Keratinocyte (primary cell): ENCODE data around the gene TNIK. TPM values are rescaled to one million over a fixed set of nuclear protein-coding genes. Genes with fewer than 3 reads are reported as not detected.

Experiments
- DNase-seq: peaks from one replicate; pipeline ENCODE4 v3.0.0-alpha.2; 2011; ENCODE audit warnings: low read depth, missing footprints, low spot score
- FAIRE-seq: peaks from 2 replicates; lab custom pipeline; 2011; peaks lifted over from hg19 to GRCh38; lab: Jason Lieb, UNC
- H2AFZ ChIP-seq: 2 replicates; pipeline ENCODE4 v1.6.0; 2012; ENCODE audit warnings: low read length, control low read depth, inconsistent platforms; ENCODE audit not compliant: control insufficient read depth
- H3K27ac ChIP-seq: 2 replicates; pipeline ENCODE4 v1.5.1; 2011; ENCODE audit warnings: low read length; ENCODE audit not compliant: control insufficient read depth, insufficient read depth
- H3K27me3 ChIP-seq: 3 replicates; pipeline ENCODE4 v1.6.0; 2011; ENCODE audit warnings: low read length; ENCODE audit not compliant: control insufficient read depth, insufficient read depth; ENCODE audit errors: extremely low read depth
- H3K36me3 ChIP-seq, 2 experiments: 2 replicates in 1 of 2; 3 replicates in 1 of 2; pipeline ENCODE4 v1.5.1; 2011; ENCODE audit warnings: low read length in 2 of 2, mild to moderate bottlenecking in 1 of 2; ENCODE audit not compliant: control insufficient read depth in 2 of 2, insufficient read depth in 2 of 2; ENCODE audit errors: extremely low read depth in 1 of 2
- H3K4me1 ChIP-seq: 3 replicates; pipeline ENCODE4 v1.5.1; 2011; ENCODE audit warnings: low read length; ENCODE audit not compliant: control insufficient read depth, insufficient read depth; ENCODE audit errors: extremely low read depth
- H3K4me2 ChIP-seq: 3 replicates; pipeline ENCODE4 v1.6.0; 2011; ENCODE audit warnings: low read depth, low read length; ENCODE audit not compliant: control insufficient read depth, insufficient read depth; ENCODE audit errors: extremely low read depth
- H3K4me3 ChIP-seq, 3 experiments: fragments of 200-600 bp in 1 of 3; sonication (generic) in 1 of 3; 2 replicates in 2 of 3; 3 replicates in 1 of 3; pipeline ENCODE4 v1.5.1; 2011 to 2016; ENCODE audit warnings: low read length in 3 of 3, mild to moderate bottlenecking in 3 of 3, control low read depth in 2 of 3, inconsistent platforms in 1 of 3, low read depth in 1 of 3, mixed read lengths in 1 of 3, mixed run types in 1 of 3, moderate library complexity in 1 of 3; ENCODE audit not compliant: control insufficient read depth in 2 of 3, insufficient read depth in 2 of 3; ENCODE audit errors: extremely low read depth in 1 of 3
- H3K79me2 ChIP-seq: 2 replicates; pipeline ENCODE4 v1.6.0; 2012; ENCODE audit warnings: low read length; ENCODE audit not compliant: control insufficient read depth, insufficient read depth
- H3K9ac ChIP-seq: 3 replicates; pipeline ENCODE4 v1.6.0; 2011; ENCODE audit warnings: low read length; ENCODE audit not compliant: control insufficient read depth, insufficient read depth; ENCODE audit errors: extremely low read depth
- H3K9me1 ChIP-seq: 3 replicates; pipeline ENCODE4 v1.6.0; 2011; ENCODE audit warnings: low read length; ENCODE audit not compliant: control insufficient read depth, insufficient read depth; ENCODE audit errors: extremely low read depth
- H3K9me3 ChIP-seq: 2 replicates; pipeline ENCODE4 v1.5.1; 2012; ENCODE audit warnings: low read depth, low read length; ENCODE audit not compliant: control insufficient read depth
- H4K20me1 ChIP-seq: 3 replicates; pipeline ENCODE4 v1.6.0; 2011; ENCODE audit warnings: low read length; ENCODE audit not compliant: control insufficient read depth, insufficient read depth; ENCODE audit errors: extremely low read depth
- CTCF ChIP-seq, 3 experiments: IDR thresholded peaks in 1 of 3; conservative IDR thresholded peaks in 1 of 3; optimal IDR thresholded peaks in 1 of 3; 2 replicates in 2 of 3; 3 replicates in 1 of 3; pipeline versions ENCODE3 to v1.5.1; 2011; ENCODE audit warnings: low read length in 3 of 3, mild to moderate bottlenecking in 3 of 3, moderate library complexity in 2 of 3, control low read depth in 1 of 3, inconsistent platforms in 1 of 3; ENCODE audit not compliant: insufficient read depth in 2 of 3; ENCODE audit errors: extremely low read depth in 1 of 3
- EZH2 ChIP-seq: IDR thresholded peaks from one replicate; pipeline ENCODE4 v1.6.1; 2012; ENCODE audit warnings: inconsistent platforms, mild to moderate bottlenecking, low read length, moderate library complexity
- dilution Hi-C: fragments of 300-500 bp; cut with MboI; formaldehyde crosslinking; loops from one replicate; pipeline ENCODE4 v1.7.0; 2020; ENCODE audit warnings: low sequenced_read_pairs; ENCODE audit not compliant: extremely low pct_ligation_motif_present
- polyA plus RNA-seq, 5 experiments: library from polyadenylated mRNA; depleted of rRNA in 3 of 5; stranded (reverse) in 3 of 5; stranded (forward) in 1 of 5; unstranded in 1 of 5; fragments of >200 nt; gene quantifications; 1 replicate in 1 of 5; 2 replicates in 3 of 5; 3 replicates in 1 of 5; pipeline versions ENCODE4 v1.2.1 to v1.2.3, GENCODE V29; 2011 to 2012; ENCODE audit warnings: missing spikeins in 2 of 5, low read depth in 1 of 5, low replicate concordance in 1 of 5

TNIK gene
- polyA plus RNA-seq, 1 donor (not counting 4 experiments of a cell fraction or from before 2014, with no cell fraction given) = 4.4 TPM

DNA sequence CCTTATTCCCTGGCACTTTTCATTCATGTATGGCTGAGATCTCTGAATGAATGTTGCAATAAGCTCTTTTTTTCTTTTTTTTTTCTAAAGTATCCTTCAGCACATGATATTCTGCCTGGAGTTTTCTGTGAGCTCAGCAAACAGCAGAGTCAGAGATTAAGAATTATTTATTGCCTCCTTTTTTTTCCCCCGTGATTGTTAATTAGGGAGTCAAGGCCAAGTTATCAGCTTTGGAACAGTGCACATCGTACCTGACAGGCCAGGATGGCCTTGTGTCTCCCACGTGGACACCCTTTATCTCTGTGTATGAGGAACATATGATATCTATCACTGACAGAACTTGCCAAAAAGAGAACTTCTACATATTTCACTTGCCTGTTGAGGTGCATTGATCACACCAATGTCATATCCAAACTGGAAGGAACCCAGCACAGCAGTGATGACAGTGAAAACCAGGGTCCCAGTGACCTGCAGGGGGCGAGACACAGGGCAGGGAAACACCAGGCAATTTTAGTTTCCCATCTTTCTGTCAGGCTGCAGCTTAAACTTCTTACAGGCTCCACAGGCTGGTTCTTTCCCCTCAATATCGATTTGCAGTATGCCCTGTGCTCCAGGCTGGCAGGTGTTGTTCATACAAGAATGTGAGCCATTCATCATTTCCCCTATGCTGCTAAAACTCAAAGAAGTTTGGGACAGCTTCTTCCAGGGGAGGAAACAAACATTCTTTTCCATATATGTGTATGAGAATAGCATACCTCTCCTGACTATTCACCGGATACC is 441.9 kb downstream of the TNIK start:
- TF ChIP-seq CTCF (optimal IDR thresholded peaks at IDR 0.05 in 1 of 3, IDR thresholded peaks at IDR 0.05 in 1 of 3, conservative IDR thresholded peaks at IDR 0.05 in 1 of 3; ENCODE audit: extremely low read depth in 1 of 3, insufficient read depth in 2 of 3, low read length in 3 of 3) = peak; percentile 37 to 51 (median 46)
- TF ChIP-seq EZH2 = no peak
- Histone ChIP-seq H4K20me1 (no peaks in the 10 kb centered on the region), H3K79me2 (no peaks in the 10 kb centered on the region), H3K4me2 (no peak overlapping the region), H3K9me3 (no peaks in the 10 kb centered on the region), H3K9me1 (no peaks in the 10 kb centered on the region), H3K27me3 (no peaks in the 10 kb centered on the region), H3K4me1 (no peaks in the 10 kb centered on the region), H3K9ac (no peak overlapping the region), H3K4me3 (no peak overlapping the region), H2AFZ (no peak overlapping the region), H3K27ac (no peak overlapping the region), H3K36me3 (no peaks in the 10 kb centered on the region)
- dilution Hi-C loops = no loop called here
- FAIRE-seq (no peak), DNase-seq (no peak)

DNA sequence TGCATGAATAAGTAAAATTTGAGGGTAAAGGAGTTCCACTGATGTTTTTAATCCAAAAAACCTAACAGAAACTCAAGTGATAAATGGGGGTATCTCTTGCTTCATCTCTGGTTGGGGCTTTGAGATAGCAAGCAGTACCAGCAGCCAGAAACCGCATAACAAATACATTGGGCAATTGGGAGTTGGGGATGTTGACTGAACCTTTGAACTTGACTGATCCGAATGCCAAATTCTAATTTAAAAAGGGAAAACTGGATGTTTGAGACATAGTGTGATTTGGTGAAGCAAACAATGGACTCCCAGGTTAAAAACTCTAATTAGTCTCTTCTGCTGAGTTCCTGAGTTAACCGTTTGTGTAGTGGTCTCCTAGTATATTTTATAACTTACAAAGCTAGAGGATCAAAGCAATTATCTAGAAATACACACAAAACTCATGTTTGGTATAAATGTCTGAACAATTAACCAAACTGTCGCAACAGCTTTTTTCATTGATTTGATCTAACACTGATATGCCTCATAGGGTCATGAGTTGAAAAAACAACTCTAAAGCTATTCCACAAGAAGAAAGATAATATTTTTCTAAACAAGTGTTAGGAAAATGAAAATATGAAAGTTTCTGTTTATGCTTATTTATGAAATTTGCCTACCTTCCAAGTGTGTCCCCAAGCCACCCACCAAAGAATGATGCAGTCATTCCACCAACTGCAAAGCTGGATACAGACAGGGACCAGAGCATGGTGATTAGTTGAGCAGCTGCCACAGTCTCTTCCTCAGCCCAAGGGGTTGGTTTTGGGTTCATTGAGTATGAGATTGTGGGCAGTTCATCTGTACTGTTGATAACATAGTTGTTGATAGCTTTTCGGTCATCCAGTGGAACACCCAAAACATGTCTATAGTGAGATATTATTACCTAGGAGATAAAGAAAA is 446.1 kb downstream of the TNIK start:
- Histone ChIP-seq H3K9ac (no peak overlapping the region), H3K4me1 (no peaks in the 10 kb centered on the region), H3K27me3 (no peaks in the 10 kb centered on the region), H3K36me3 (no peaks in the 10 kb centered on the region), H2AFZ (no peak overlapping the region), H3K9me1 (no peaks in the 10 kb centered on the region), H3K27ac (no peak overlapping the region), H3K4me3 (no peak overlapping the region), H3K4me2 (no peak overlapping the region), H3K79me2 (no peaks in the 10 kb centered on the region), H3K9me3 (no peaks in the 10 kb centered on the region), H4K20me1 (no peaks in the 10 kb centered on the region)
- FAIRE-seq (no peak), DNase-seq (no peak)
- TF ChIP-seq EZH2 = no peak
- no peak for TF ChIP-seq CTCF (optimal IDR thresholded peaks at IDR 0.05 in 1 of 3, IDR thresholded peaks at IDR 0.05 in 1 of 3, conservative IDR thresholded peaks at IDR 0.05 in 1 of 3; ENCODE audit: extremely low read depth in 1 of 3, insufficient read depth in 2 of 3, low read length in 3 of 3)
- dilution Hi-C loops = no loop called here
